ENCODE results near the gene RBM47.

The RBM47 gene

DNA sequence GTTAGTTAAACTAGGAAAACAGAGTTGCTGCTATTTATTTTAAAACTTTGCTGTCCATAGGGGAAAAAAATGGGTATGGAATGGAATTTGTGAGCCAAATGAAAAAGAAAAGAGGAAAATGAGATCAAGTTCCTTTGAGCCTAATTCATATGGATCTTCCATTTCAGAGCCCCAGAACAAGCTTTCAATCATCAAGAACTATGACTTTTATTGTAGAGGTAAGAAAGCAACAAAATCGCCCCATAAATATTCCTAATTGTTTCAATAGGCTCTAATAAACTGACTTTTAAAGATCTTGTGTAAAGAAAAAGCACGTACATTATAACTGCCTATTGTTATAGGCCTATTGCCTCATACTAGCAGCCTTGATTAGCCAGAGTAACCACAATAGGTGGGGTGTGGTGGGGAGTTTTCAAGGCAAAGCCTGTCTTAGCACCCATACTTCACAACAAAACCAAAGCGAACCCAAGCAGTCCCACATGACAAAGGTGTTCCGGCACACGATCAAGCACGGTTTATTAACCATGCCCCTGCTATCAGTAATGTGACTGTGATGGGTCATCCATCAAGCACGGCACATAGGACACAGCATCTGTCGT, 44.4 kb downstream of the RBM47 start:
- DNase-seq (ENCODE audit: low read depth) = no peak
- TF ChIP-seq, protein P1, sequence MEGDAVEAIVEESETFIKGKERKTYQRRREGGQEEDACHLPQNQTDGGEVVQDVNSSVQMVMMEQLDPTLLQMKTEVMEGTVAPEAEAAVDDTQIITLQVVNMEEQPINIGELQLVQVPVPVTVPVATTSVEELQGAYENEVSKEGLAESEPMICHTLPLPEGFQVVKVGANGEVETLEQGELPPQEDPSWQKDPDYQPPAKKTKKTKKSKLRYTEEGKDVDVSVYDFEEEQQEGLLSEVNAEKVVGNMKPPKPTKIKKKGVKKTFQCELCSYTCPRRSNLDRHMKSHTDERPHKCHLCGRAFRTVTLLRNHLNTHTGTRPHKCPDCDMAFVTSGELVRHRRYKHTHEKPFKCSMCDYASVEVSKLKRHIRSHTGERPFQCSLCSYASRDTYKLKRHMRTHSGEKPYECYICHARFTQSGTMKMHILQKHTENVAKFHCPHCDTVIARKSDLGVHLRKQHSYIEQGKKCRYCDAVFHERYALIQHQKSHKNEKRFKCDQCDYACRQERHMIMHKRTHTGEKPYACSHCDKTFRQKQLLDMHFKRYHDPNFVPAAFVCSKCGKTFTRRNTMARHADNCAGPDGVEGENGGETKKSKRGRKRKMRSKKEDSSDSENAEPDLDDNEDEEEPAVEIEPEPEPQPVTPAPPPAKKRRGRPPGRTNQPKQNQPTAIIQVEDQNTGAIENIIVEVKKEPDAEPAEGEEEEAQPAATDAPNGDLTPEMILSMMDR (IDR thresholded peaks at IDR 0.05; ENCODE audit: insufficient read depth, low read depth, low read length, missing control alignments) = no peak
- H3K4me3 ChIP-seq (ENCODE audit: low read depth, low read length) = no peak overlapping the region

- TF ChIP-seq, protein P1 (IDR thresholded peaks at IDR 0.05; ENCODE audit: insufficient read depth, low read depth, low read length, missing control alignments) = no peak
- no peak overlapping the region for H3K4me3 ChIP-seq (ENCODE audit: low read depth, low read length)
- DNase-seq (ENCODE audit: low read depth) = no peak
Observed at GRCh38 chr4:40584517-40585141, 45.0 kb downstream of the RBM47 start.

DNA sequence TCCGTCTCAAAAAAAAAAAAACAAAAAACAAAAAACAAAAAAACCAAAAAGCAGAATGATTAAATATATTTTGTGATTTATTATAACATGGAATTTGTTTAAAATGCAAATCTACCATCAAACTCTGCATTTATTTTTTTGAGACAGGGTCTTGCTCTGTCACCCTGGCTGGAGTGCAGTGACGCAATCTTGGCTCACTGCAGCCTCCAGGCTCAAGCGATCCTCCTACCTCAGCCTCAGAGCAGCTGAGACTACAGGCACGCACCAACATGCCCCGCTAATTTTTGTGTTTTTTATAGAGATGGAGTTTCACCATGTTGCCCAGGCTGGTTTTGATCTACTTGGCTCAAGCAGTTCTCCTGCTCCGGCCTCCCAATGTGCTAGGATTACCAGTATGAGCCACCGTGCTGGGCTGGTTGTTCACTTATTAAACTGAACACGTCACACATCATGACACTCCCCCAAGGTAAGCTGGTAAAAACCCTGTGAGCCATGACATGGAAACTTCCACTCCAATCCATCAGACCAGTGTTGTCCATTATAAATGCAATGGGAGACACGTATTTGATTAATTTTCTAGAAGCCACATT, 45.7 kb downstream of the RBM47 start:
- no peak for DNase-seq (ENCODE audit: low read depth)
- H3K4me3 ChIP-seq (ENCODE audit: low read depth, low read length) = no peak overlapping the region
- TF ChIP-seq, protein P1 (IDR thresholded peaks at IDR 0.05; ENCODE audit: insufficient read depth, low read depth, low read length, missing control alignments) = no peak

- no peak for DNase-seq (ENCODE audit: low read depth)
- TF ChIP-seq, protein P1 (IDR thresholded peaks at IDR 0.05; ENCODE audit: insufficient read depth, low read depth, low read length, missing control alignments) = no peak
Observed at GRCh38 chr4:40582413-40582812, 47.3 kb downstream of the RBM47 start.

DNA sequence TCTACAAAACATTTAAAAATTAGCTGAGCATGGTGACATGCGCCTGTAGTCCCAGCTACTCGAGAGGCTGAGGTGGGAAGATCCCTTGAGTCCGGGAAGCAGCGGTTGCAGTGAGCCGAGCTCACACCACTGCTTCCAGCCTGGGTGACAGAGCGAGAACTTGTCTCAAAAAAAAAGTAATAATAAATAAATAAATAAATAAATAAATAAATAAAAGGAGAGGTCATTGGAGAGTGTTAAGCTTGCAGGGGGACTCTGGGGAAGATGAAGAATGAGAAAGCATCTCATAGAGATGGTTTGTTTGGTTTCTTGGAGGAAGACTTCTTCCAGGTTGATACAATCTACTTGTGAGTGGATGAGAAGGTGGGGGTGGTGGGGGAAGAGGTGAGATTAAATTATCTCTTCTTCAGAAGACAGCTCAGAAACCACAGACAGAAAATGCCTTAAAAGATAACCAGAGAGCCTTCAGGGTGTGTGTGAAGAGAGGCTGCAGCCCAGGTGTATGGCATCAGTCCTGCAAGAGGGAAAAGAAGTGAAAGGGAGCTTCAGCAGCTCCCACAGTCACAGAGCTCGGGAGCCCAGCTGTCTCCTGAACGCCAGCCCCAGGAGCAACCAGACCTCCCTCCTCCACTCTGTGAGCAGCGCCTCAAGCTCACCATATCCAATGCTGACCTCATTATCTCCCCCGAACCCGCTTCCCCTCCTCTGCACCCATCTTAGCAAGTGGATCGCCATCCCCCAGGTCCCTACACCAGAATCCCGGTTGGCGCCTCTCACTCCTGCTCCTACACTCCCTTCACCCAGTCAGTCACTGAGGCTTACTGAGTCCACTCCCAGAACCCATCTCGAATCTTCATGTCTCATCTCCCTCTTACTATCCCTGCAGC, 48.2 kb downstream of the RBM47 start:
- TF ChIP-seq, protein P1 (IDR thresholded peaks at IDR 0.05; ENCODE audit: insufficient read depth, low read depth, low read length, missing control alignments) = no peak
- no peak for DNase-seq (ENCODE audit: low read depth)

More at GRCh38 chr4:40582413-40582812, 47.3 kb downstream of the RBM47 start:
- H3K4me3 ChIP-seq (ENCODE audit: low read depth, low read length) = no peak overlapping the region

GRCh38 chr4:40579983-40580382, 49.7 kb downstream of the RBM47 start:
- DNase-seq (ENCODE audit: low read depth) = no peak
- TF ChIP-seq, protein P1 (IDR thresholded peaks at IDR 0.05; ENCODE audit: insufficient read depth, low read depth, low read length, missing control alignments) = no peak
- no peak overlapping the region for H3K4me3 ChIP-seq (ENCODE audit: low read depth, low read length)

More for the DNA sequence above, 48.2 kb downstream of the RBM47 start:
- no peak overlapping the region for H3K4me3 ChIP-seq (ENCODE audit: low read depth, low read length)
